ENCODE data around the gene EPHB1.

DNA sequence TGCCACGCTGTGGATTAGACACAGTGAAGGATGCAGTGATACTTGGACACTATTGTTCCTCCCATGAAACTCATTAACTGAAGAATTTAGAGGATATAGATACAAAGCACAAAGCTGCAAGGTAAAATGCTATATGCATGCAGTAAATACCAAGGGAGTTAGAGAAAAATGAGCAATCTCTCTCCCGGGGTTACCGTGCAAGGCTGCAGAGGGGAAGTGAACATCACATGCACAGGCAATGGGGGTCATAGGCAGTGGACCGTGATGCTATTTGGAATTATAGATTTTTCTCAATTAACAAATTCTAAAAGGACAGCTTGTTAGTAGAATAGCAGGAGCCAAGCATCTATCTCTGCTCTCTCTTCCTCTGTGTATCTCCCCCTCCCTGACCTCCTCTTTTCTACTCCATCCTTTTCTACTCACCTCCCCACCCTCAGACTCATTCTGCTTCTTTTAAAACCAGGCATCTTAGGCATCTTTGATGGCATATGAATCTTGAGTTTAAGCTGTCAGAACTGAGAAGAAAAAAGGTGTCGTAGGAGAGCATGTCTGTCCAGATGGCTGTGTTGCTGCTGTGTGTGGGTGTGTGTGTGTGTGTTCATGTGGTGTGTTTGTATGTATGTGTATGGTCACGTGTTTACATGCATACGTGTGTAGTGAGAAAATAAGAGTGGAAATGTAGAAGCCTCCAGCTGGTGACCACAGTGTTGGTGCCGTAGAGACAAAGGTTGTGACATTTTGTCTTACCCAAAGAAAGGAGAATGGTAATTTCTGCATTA, 339.0 kb downstream of the EPHB1 start:
- no peak for TF ChIP-seq POLR2A (IDR thresholded peaks at IDR 0.05)
- no peak for TF ChIP-seq CTCF (IDR thresholded peaks at IDR 0.05)
